D721Med (cell line): ENCODE results near the gene EYA4.

Experiments used
- DNase-seq: peaks from one replicate; pipeline ENCODE4 v3.0.0; 2011; ENCODE audit warnings: low spot score; ENCODE audit not compliant: insufficient read length
- FAIRE-seq: peaks from 2 replicates; lab custom pipeline; 2011; peaks lifted over from hg19 to GRCh38; lab: Jason Lieb, UNC
- TF ChIP-seq, protein P1 (sequence below): IDR thresholded peaks from 2 replicates; pipeline ENCODE4 v1.5.1; 2012; ENCODE audit warnings: mild to moderate bottlenecking, control low read depth; ENCODE audit not compliant: insufficient read depth; ENCODE audit errors: missing control alignments

The EYA4 gene

DNA sequence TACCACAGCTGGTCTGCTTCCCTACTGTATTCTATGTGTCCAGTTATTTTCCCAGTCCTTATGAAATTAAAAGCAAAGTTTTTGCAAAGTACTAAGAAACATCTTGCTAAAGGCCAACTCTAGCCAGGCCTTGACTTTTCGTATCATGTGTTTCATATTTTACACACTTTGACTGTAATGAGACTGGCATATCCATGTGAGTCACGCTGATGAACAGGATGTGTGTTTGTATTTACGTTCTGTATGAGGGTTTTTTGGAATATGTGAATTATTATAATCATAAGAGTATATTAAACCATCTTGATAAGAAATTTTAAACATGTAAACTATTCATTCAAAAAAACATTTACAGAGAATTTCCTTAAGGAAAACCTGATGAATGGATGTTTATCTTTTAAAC lies 59.7 kb downstream of the EYA4 start:
- FAIRE-seq (no peak), DNase-seq (no peak)
- TF ChIP-seq, protein P1, sequence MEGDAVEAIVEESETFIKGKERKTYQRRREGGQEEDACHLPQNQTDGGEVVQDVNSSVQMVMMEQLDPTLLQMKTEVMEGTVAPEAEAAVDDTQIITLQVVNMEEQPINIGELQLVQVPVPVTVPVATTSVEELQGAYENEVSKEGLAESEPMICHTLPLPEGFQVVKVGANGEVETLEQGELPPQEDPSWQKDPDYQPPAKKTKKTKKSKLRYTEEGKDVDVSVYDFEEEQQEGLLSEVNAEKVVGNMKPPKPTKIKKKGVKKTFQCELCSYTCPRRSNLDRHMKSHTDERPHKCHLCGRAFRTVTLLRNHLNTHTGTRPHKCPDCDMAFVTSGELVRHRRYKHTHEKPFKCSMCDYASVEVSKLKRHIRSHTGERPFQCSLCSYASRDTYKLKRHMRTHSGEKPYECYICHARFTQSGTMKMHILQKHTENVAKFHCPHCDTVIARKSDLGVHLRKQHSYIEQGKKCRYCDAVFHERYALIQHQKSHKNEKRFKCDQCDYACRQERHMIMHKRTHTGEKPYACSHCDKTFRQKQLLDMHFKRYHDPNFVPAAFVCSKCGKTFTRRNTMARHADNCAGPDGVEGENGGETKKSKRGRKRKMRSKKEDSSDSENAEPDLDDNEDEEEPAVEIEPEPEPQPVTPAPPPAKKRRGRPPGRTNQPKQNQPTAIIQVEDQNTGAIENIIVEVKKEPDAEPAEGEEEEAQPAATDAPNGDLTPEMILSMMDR, result no peak

DNA sequence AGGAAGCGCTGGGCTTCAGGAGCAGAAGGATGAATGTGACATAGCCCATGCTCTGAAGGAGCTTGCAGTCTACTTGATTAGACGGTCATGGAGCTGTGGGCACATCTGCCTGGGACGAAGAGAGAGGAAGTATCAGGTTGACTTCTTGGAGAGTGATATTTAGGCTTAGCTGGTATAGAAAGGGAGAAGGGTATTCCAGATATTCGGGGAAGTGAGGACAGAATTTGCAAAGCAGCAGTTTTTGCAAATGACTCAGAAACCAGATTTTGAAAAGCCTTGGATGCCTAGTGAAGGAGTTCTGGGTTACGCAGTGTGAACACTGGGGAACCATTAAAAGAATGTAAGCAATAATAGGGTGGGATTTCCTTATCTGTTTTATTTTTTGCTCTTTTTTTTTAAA lies 60.7 kb downstream of the EYA4 start:
- TF ChIP-seq, protein P1, result no peak
- FAIRE-seq (no peak), DNase-seq (no peak)

DNA sequence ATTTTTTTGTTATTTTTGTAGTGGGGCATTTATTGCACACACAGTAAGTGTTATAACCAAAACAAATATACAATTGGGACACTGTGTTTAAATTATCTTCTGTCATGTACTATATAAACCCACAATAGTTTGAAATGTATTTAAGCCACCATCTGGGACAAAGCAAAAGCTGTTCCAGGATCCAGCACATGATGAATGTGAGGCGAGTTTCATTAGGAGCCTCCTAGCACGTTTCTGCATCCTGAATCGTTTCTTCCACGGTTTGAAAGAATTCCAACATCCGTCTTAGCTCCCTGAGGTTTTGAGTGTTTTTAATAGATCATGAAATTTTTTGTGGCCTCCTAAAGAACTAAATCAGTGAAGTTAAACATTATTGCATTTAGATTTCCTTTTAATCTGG lies 65.8 kb downstream of the EYA4 start:
- FAIRE-seq, result no peak
- DNase-seq, result no peak
- TF ChIP-seq, protein P1, result no peak

DNA sequence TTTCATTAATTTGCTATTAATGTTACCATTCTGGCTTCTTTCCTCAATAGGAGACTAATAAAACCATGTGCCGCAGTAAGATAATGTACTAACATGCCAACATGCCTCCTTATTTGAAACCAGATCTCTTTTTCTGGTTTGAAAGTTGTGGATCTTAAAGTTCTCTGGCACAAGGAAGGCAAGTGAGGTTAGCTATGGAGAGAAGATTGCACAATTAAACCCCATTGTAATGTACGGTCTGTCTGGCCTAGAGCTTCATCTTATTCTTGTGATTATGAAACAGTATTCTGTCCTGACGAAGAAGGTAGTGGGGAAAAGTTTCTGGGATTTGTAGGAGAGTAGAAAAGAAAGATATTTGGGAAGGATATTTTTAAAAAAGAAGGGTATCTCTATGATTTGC lies 68.4 kb downstream of the EYA4 start:
- TF ChIP-seq, protein P1, result no peak
- no peak for FAIRE-seq
- DNase-seq, result no peak

DNA sequence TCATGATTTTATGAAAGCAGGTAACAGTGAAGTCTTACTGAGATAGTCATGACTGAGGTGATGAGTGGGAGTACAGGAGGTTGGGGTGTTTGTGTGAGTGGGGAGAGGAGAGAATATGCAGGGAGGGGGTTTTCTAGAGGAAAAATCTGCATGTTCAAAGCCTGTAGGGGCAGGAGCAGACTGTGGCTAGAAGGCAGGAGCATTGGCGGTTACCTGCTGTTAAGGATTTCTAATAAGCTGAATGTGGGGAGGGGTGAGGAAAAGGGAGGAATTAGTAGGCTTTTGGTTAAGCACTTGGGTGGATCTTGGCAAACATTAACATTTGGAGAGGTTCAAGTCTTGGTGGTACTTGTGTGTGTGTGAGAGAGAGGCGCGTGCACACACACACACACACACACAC lies 70.8 kb downstream of the EYA4 start:
- TF ChIP-seq, protein P1, result no peak
- no peak for FAIRE-seq
- DNase-seq, result no peak

DNA sequence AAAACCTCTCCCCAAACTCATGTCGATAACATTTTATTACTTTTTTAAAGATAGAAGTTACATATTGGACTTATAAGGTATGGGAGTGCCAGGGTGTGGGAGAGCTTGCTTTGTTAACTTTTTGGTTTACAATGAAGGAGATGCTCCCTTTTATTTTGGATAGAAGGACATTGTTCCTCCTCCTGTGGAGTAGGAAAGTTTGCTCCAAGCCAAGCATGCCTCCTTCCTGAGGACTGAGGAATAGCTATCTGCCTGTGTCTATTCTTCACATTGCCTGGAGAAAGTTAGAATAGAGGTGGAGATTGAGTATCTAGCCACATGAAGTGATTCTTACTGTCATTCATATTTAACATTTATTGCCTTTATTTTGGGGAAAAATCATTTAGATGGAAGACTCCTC lies 71.9 kb downstream of the EYA4 start:
- DNase-seq (no peak), FAIRE-seq (no peak)
- TF ChIP-seq, protein P1, result no peak

DNA sequence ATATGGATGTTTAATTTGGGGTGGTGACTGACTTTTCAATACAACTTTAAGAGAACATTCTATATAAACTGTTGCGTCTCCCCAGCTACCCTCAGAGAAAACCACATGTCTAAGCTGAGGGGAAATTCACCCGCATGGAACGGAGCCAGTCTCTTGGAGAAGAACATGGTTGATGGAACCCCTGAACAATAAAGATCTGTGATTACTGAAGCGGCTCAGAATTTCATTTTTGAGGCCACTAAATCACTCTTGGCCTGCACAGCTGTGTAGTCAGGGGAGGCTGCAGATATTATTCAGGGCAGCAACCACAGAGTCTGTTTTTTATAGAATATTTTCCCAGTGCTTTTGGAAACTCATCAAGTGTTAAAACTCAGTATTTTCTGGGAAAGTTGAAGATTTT lies 73.8 kb downstream of the EYA4 start:
- TF ChIP-seq, protein P1, result no peak
- DNase-seq, result no peak
- FAIRE-seq, result no peak
